Esophagus squamous epithelium (tissue), 4 donors: ENCODE measurements around the gene PAEP.

ENCODE experiments used
- CTCF ChIP-seq, 6 experiments: fragments of 450-650 bp in 4 of 6; fragments of 200-600 bp in 2 of 6; sonication (generic) in 2 of 6; IDR thresholded peaks; one replicate each; pipeline ENCODE4 v1.5.1; 2016 to 2019; ENCODE audit warnings: antibody characterized with exemption in 6 of 6, mild to moderate bottlenecking in 4 of 6, moderate library complexity in 4 of 6
- POLR2A ChIP-seq, 4 donors: fragments of 450-650 bp; IDR thresholded peaks; one replicate each; pipeline ENCODE4 v1.6.1; 2017; ENCODE audit warnings: antibody characterized with exemption in 4 of 4, mild to moderate bottlenecking in 4 of 4, moderate library complexity in 3 of 4

DNA sequence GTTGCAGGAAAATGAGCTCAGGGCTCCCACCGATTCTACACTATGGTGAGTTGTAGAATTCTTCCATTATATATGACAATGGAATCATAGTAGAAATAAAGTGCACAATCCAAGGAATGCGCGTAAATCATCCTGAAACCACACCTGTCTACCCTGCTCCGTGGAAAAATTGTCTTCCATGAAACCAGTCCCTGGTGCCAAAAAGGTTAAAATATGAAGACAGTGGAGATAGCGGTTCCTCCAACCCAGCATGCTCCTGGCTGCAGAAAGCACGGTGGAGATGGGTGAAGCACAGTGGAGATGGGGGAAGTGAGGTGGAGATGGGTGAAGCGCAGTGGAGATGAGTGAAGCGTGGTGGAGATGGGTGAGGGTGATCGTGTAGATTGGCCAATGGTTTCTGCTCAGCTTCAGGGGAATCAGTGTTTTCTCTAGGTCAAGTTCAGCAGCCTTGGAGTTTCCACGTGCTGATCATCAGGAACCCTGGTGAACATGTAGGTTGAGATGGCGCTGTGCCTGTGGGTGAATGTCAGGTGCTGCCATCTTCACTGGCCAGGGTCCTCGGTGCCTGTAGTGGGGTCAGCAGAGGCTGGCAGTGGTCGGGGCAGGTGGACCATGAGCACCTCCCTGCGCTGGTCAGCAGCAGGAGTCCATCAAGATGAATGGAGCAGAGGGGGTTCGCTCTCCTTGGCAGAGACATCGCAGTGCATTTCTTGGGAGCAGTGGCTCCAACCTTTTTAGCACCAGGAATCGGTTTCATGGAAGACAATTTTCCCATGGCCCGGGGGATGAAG lies 20.3 kb downstream of the PAEP start:
- TF ChIP-seq POLR2A (IDR thresholded peaks at IDR 0.05) = no peak
- TF ChIP-seq CTCF (IDR thresholded peaks at IDR 0.05) = no peak
